ENCODE results near the gene RAB3B.

RAB3B gene

DNA sequence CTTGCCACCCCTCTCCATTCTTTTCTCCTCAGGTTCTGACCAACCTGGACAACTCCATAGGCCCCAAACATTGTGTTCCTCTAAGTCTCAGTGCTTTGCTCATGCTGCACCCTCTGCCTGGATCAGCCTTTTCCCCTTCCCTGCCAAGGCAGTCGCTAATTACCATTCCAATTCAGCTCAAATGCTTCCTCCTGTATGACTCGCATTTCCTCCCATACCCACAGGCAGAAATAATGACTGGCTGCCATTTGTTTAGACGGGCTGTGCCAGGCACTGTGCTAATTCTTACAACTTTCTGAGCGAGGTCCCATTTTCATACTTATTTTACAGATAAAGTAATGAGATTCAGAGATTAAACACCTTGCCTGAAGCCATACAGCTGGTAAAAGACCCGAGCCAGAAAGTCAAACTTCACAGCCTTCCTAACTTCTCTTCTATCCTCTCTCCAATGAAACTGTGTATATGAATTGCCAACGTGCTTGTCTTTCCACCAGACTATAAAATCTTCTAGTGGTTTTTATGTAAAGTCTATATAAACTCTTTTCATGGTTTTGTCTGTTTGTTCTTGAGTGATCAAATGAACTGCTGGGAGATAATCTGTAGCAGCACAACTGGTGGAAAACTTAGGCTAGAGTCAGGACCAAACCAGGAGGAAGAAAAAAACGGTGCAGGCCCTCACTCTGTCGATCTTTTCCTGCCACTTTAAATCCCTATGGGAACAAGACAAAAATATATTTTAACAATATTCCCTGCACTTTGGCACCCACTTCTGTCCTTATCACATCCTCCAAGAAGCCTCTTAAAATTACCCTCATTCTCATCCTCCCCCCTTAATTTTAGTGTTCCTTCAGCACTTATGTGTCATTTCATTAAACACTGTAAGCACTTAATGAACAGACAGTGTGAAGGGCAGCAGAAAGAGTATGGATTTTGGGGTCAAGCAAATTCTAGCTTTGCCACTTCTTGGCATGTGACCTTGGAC lies 33.7 kb downstream of the RAB3B start:
- no peak for DNase-seq (ENCODE audit: low read depth in 2 of 2)

DNA sequence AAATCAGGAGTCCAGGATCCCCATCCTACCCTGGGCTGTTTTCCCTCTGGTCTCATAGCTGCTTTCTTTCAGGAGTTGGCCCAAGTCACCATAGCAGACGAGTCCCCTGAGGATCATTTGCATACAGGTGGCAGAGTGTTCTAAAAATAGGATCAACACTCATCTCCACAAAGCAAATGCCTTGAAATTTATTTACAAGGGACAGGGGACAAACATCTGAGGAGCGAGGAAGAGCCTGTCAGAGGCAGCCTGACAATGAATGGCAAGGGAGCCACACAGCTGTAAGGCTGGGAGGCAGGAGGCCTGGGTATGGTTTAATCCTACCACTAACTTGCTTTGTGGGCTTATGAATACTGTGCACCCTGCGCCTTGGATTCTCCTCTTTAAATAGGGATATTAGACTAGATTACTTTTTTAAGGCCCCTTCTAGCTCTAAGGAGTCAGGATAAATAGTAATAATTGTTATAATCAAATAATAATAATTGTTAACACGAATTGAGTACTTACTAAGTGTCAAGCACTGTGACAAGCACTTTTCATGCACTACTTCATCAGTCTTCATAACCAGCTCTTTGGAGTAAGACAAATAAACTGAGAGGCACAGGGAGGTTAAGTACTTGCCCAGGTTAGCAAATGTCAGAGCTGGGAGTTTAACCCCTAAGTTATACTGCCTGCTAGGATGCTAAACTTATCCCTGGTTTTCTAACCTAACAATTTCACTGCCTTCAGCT lies 34.5 kb downstream of the RAB3B start:
- DNase-seq (ENCODE audit: low read depth in 2 of 2), result no peak

DNA sequence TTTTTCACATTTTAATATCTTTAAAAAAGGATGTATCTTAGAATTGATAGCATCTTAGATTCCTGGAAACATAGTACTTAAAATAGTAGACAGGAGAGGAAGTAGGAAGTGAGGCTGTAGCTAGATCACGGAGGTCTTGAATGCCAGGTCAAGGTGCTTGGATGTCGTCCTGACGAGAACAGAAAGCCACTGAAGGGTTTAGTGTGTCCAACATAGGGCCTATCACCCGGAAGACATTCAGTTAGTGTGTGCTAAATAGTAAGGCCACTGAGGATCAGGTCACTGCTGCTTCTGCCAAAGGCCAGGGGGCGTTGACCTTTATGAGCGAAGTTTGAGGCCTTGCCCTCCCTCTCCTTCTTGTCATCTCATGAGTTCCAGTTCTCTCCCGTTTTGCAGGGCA lies 35.7 kb downstream of the RAB3B start:
- DNase-seq (ENCODE audit: low read depth in 2 of 2), result no peak

DNA sequence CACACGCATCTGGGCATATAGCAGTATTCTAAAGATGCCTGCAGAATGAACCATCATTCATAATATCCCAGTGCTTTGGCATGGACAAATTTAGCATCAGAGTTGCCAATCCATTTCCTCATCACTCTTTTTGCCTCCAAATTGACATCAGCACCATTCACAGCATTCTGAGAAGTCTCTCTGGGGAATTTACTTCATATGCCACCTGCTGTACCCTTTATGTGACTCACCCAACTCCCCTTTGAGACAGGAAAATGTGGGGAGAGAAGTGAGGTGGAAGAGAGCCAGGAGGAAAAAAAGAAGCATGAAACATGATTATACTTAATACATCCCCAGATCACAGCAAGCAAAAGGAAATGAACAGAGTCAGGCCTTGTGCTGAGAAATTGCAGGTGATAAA lies 37.4 kb downstream of the RAB3B start:
- no peak for DNase-seq (ENCODE audit: low read depth in 2 of 2)

DNA sequence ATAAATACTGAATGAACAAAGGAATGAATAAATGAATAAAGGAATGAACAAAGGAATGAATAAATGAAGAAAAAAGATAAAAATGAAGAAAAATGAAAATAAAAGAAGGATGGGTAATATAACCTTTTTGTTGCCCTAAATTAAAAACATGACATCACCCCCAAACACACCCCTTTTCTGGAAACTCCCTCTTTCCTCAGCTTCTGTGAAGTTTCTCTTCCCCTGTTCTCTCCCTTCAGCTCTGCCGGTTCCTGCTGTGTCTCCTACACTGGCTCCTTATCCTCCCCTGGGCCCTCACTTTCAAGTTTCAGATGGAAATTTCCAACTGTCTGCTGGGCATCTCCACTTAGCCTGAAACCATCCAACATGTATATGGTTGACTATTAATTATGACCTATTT lies 37.9 kb downstream of the RAB3B start:
- DNase-seq (ENCODE audit: low read depth in 2 of 2), result no peak

DNA sequence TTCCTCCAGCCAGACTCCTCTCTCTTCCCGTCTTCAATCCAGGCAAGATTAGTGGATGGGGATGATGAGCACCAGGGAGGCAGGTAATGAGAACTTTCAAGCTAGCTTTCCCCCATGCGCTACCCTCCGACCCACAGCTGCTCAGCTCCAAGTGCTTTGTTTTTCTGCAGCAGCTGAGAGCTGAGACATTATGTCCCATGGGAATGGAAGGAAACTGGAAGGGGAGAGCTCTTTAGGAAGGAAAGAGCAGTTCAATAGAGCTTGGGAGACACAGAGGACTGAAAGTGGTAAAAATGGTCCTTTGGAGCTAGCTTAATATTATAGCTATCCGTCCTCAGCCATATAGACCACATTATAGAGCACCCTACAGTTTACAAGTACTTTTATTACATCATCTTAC lies 39.8 kb downstream of the RAB3B start:
- no peak for DNase-seq (ENCODE audit: low read depth in 2 of 2)

DNA sequence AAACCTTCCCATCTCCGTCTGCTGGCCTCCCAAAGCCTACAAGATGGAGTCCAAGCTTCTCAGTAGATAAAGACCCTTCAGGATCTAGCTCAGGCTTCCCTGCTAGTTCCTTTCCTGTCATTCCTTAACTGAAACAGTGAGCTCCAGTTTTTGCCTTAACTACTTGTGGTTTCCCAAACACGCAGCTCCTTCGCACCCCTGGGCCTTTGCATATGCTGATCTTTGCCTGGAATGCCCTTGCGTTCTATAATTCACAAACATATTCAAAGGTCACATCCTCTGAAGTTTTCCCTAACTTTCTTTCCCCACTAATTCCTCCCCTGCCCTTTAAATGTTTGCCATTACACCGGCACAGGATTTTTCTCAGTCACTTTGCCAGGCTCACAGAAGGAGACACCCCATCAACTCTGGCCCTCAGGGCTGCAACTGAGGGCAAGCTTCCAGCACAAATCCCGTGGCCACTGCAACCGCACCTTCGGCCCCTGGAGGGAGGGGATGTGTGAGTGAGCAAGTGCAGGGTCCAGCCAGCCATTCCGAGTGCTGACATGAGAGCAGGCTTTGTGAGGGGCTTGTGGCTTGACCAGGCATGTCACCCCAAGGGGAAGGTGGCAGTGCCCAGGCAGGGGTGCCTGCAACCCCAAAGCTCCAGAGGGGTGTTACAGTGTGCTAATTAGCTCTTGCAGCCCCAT lies 41.3 kb downstream of the RAB3B start:
- no peak for DNase-seq (ENCODE audit: low read depth in 2 of 2)

DNA sequence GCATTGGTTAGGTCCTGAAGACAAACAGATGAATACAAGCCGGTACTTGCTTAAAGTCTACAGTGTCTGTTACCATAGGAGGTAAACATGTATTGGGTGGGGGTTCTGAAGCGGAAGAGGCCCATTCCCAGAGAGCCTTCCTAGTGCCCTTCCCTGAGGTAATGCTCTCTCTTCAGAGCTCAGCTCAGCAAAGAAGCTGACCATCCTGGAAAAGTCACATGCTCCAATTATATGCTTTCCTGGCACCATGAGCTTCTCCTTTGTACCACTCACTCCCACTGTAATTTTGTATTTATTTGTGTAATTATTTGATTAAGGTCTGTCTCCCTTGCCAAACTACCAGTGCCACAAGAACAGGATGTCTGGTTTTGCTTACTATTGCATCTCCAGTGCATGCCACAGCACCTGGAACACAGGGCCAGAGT lies 42.0 kb downstream of the RAB3B start:
- DNase-seq (ENCODE audit: low read depth in 2 of 2), result no peak

DNA sequence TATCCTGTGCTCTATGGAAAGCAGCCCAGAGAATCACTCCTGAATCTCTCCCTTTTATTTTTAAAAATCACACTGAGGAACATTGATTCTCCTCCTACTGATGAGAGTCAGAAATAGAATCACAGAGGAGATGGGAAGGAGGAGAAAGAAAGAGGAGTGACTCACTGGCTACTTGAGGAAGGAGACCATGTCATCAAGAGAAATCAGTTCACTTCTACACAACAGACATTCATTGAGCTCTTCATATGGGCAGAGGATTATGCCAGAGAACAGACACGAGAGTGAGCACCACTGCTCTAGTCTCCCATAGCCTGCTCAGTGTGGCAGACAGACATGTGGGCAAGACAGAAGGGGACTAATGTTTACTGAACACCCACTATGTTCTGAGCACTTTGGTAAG lies 44.2 kb downstream of the RAB3B start:
- DNase-seq (ENCODE audit: low read depth in 2 of 2), result no peak

DNA sequence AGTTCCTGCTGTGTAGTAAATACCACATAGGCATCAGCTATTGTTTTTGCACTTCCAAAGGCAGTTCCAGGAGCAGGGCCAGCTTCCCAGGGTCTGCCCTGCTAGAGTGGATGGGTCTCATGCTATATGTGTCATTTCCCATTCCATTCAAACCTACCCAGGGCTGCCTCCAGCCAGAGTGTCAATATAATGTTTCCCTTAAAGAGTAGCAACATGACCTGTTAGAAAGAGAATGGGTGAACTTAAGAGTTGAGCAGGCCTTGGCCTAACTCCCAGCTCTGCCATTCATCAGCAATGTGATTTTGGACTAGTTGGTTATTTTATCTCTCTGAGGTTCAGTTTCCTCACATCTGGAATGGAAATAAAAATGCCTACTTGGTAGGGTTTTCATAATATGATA lies 44.9 kb downstream of the RAB3B start:
- no peak for DNase-seq (ENCODE audit: low read depth in 2 of 2)

DNA sequence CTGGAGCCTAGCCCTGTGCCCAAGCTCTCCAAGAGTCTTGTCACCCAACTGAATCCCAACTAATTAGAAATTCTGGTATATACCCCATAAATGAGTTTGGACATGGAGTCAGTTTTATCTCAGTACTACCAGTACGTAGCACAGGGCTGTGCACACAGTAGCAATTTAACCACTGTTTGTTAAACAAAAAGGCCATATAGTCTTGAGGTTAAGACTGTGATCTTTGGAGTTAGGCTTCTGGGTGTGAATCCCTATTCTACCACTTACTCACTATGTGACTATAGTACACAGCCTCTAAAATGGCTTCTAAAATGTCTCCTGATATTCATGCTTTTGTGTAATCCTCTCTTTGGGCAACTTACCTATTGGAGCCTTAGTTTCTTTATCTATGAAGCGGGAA lies 48.2 kb downstream of the RAB3B start:
- no peak for DNase-seq (ENCODE audit: low read depth in 2 of 2)

DNA sequence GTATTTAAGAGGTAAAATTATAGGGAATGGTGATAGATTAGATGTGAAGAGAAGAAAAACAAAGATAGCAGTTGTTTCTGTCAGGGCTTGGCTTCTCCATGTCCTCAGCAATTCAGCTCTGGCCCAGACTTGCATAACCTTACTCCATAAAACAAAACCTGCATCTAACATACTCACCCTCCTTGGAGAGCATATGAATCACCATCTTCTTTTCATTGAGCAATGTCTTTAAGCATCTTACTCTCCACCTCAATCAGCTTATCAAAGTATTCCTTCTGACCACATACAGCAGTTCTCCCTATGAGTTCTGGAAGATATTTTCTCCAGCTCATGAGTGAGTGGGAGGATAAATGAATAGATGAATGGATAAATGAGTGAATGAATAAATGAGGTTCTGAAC lies 49.0 kb downstream of the RAB3B start:
- no peak for DNase-seq (ENCODE audit: low read depth in 2 of 2)

DNA sequence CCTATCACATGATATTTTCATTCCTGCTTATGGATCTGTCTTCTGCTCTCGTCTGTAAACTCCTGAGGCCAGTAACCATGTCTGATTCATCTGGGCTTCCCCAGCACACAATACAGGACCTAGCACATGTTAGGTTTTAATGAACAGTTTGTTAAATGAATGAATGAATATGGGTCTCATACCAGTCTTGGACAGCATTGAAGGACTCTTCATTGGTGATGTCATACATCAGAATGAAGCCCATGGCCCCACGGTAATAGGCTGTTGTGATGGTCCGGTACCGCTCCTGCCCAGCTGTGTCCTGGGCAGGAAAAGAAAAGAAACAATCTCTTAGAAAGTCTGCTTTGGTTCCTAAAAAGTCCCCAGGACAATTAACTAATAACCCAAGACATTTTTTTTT lies 53.4 kb downstream of the RAB3B start:
- no peak for DNase-seq (ENCODE audit: low read depth in 2 of 2)

DNA sequence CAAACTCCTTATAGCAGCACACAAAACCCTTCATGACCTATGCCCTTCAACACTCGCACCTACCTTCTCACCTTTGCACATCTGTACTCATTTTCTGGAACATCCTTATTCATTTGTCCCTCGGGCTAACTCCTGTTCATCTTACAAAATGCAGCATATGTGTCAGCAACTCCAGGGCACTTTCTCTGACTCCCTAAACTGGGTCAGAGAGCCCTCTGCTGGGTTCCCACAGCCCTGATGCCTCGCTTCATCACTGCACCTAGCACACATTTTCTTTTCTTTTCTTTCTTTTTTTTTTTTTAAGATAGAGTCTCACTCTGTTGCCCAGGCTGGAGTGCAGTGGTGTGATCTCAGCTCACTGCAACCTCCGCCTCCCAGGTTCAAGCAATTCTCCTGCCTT lies 54.0 kb downstream of the RAB3B start:
- DNase-seq (ENCODE audit: low read depth in 2 of 2), result no peak

DNA sequence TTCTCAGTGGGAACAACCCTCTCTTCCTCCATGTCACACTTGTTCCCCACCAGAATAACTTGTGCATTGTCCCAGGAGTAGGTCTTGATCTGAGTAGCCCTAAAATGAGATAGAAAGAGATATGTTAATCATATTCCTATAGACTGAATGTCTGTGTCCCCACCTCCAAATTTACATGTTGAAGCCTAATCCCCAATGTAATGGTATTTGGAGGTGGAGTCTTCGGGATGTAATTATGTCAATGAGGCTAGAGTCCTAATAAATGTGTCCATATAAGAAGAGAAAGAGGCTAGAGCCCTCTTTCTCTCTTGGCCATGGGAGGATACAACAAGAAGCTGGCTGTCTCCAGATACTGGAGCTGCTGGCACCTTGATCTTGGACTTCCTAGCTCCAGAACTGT lies 57.2 kb downstream of the RAB3B start:
- no peak for DNase-seq (ENCODE audit: low read depth in 2 of 2)

DNA sequence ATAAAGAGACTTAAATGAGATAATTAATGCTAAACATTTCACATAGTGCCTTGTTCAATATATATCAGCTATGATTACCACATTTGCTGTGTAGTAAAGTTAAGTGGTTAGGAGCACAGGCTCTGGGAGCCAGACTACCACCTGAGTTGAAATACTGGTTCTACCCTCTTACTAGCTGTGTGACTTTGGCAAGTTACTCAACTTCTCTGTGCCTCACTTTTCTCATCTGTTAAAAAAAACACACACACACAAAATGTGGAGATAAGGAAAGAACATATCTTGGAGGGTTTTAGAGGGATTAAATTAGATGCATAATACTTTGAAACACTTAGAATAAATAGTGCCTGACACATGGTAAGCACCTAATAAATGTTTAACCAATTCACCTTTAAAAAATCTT lies 60.2 kb downstream of the RAB3B start:
- DNase-seq (ENCODE audit: low read depth in 2 of 2), result no peak

DNA sequence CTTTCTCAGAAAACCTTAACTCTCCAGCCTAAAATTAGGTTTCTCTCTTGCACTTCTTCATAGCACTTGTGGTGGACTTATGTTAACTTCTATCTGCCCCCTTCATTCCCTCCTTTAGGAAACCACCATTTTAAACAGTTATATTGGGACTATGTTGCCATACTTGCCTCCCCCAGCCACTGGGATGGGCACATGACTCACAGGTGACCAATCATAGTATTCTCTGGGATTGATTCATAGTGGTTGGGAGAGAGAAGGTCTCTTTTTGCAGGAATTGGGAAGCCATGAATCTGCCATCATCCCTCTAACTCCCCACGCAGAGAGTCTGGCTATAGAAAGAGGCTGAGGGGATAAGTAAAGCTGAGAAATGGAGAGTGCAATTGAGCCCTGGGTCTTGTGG lies 61.6 kb downstream of the RAB3B start:
- DNase-seq (ENCODE audit: low read depth in 2 of 2), result no peak

DNA sequence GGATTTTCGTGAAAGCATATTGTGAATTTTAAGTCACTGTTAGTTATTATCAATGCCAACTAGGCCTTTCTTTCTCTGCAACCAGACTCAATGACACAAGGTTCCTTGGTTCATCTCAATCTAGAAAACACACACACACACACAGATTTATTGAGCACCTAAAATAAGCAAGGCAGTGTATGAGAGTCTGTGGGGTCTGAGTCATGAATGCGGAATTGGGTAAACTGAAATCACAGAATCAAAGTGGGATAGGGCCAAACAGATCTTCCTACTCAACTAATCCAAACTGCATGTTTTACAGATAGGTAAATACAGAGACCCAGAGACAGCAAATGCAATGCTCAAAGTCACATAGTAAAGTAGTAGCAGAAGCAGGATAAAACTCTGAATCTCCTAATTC lies 63.5 kb downstream of the RAB3B start:
- DNase-seq (ENCODE audit: low read depth in 2 of 2), result no peak

DNA sequence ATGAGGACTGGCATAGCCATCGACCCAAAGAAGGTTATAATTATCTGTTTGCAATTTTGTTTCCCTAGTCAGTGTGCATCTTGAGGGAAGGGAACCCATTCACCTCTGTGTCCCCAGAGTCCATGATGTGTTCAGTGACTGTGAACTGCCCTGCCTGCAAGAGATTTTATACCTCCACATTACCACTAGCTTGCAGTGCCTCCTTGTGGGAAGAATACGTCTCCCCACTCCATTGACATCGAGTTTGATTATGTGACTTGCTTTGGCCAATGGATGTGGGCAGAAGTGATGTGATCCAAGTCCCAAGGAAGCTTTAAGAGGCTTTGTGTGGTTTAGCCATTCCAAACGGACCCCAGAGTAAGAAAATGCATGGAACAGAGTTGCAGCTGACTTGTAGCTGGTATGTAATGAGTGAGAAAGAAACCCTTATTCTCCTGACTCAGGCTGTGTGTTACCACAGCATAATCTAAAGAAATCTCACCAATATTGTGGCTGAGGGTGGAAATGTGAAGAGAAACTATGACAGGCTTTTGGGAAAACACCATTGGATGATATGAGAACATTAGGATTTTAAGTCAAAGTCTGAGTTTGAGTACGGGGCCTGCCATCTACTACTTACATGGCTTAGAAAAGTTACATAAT lies 64.2 kb downstream of the RAB3B start:
- no peak for DNase-seq (ENCODE audit: low read depth in 2 of 2)

DNA sequence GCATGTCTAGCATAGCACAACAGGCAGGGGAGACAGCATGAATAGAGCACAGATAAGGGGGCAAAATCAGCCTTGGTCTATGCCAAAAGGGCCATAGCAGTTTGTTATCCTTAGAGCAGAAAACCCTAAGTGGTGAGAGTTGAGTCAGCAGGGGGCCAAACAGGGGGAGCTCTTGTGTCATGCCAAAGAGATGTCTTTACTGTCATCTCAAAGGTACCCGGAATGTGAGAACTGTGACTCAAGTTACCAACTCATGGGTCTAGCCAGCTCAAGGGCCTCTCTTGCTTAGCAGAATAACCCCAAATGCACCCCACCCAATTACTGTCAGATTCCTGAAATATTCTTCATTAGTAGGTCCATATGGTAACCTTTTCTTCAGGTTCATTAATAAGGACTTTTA lies 66.0 kb downstream of the RAB3B start:
- DNase-seq (ENCODE audit: low read depth in 2 of 2), result no peak

DNA sequence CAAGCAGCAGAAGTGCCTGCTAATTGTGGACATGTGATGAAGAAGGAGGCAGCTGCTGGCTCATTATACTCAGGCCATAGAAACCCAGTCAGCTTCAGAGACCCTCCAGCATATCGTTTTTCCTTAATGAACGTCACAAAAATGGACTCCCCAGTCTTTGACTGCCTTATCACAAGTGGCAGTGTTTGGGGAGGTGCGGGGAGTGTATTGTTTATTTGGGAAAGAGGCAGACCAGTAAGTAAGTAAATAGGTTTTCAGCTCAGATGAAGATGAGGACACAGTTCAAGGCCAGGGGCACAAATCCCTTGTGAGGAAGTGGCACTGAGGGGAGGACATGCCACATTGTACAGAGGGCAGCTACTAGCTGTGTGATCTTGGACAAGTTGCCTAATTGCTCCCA lies 68.5 kb downstream of the RAB3B start:
- DNase-seq (ENCODE audit: low read depth in 2 of 2), result no peak

DNA sequence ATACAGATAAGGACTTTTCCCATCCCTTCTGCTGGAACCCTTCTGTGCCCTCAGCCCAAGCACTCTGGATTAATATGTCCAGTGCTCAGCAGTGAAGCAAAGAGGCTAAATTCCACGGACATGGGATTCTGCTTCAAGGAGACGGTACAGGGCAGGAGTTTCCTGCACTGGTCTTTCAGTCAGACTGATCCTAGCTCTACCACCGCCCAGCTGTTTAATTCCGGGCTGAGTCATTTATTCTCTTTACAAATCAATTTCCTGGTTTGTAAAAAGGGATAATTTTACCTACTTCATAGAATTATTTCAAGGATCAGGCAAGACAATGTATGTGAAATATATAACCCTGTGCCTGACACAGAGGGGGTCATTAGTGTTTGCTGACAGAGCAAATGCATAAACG lies 70.4 kb downstream of the RAB3B start:
- no peak for DNase-seq (ENCODE audit: low read depth in 2 of 2)
